Gastrocnemius medialis (tissue), 4 donors: ENCODE results near the gene MAN1A2.

Experiments used
- CTCF ChIP-seq, 5 experiments: fragments of 450-650 bp in 3 of 5; fragments of 200-600 bp in 2 of 5; sonication (generic) in 2 of 5; IDR thresholded peaks in 4 of 5; conservative IDR thresholded peaks in 1 of 5; 1 replicate in 4 of 5; 2 replicates in 1 of 5; pipeline ENCODE4 v1.5.1; 2016 to 2019; ENCODE audit warnings: antibody characterized with exemption in 5 of 5, mild to moderate bottlenecking in 3 of 5, moderate library complexity in 3 of 5
- POLR2A ChIP-seq, 2 donors: fragments of 450-650 bp; IDR thresholded peaks; one replicate each; pipeline ENCODE4 v1.6.1; 2017; ENCODE audit warnings: antibody characterized with exemption in 2 of 2, mild to moderate bottlenecking in 2 of 2, moderate library complexity in 2 of 2

- TF ChIP-seq CTCF (IDR thresholded peaks at IDR 0.05 in 4 of 5, conservative IDR thresholded peaks at IDR 0.05 in 1 of 5), result no peak
- no peak for TF ChIP-seq POLR2A (IDR thresholded peaks at IDR 0.05)
These were observed 200.7 kb downstream of the MAN1A2 start for GRCh38 chr1:117567976-117568375.
